Sigmoid colon (tissue), 7 donors: ENCODE measurements around the gene C1QTNF1. TPM values are rescaled to one million over a fixed set of nuclear protein-coding genes. Genes with fewer than 3 reads are reported as not detected.

Experiments used
- DNase-seq: peaks from one replicate; pipeline ENCODE4 v3.0.0-alpha.2; 2019
- H3K27ac ChIP-seq, 4 donors: fragments of 200-600 bp; sonication (generic); one replicate each; pipeline ENCODE4 v1.5.1; 2016 to 2019; ENCODE audit warnings: mild to moderate bottlenecking in 1 of 4
- H3K27me3 ChIP-seq, 3 donors: fragments of 200-600 bp; sonication (generic); one replicate each; pipeline ENCODE4 v1.5.1; 2019; ENCODE audit warnings: mild to moderate bottlenecking in 1 of 3
- H3K36me3 ChIP-seq, 4 donors: fragments of 200-600 bp; sonication (generic); one replicate each; pipeline ENCODE4 v1.5.1; 2016 to 2019
- H3K4me1 ChIP-seq, 4 donors: fragments of 200-600 bp; sonication (generic); one replicate each; pipeline ENCODE4 v1.5.1; 2017 to 2019
- H3K4me3 ChIP-seq, 4 donors: fragments of 200-600 bp; sonication (generic); one replicate each; pipeline ENCODE4 v1.5.1; 2017 to 2019; ENCODE audit warnings: mild to moderate bottlenecking in 2 of 4, moderate library complexity in 1 of 4
- H3K9me3 ChIP-seq, 4 donors: fragments of 200-600 bp in 3 of 4; sonication (generic) in 3 of 4; one replicate each; pipeline versions ENCODE4 v1.5.1 to v1.6.1; 2013 to 2019
- CTCF ChIP-seq, 4 experiments: fragments of 450-650 bp in 3 of 4; fragments of 200-600 bp in 1 of 4; IDR thresholded peaks; one replicate each; pipeline ENCODE4 v1.5.1; 2016 to 2019; ENCODE audit warnings: antibody characterized with exemption in 4 of 4, mild to moderate bottlenecking in 3 of 4, moderate library complexity in 2 of 4
- EP300 ChIP-seq, 4 donors: sonication (generic); formaldehyde crosslinking; IDR thresholded peaks; one replicate each; pipeline ENCODE4 v1.6.1; 2017; ENCODE audit warnings: antibody characterized with exemption in 4 of 4
- POLR2A ChIP-seq, 2 donors: fragments of 450-650 bp; IDR thresholded peaks; one replicate each; pipeline ENCODE4 v1.6.1; 2016; ENCODE audit warnings: antibody characterized with exemption in 2 of 2, mild to moderate bottlenecking in 2 of 2, moderate library complexity in 2 of 2
- POLR2AphosphoS5 ChIP-seq, 4 donors: sonication (generic); formaldehyde crosslinking; IDR thresholded peaks; one replicate each; pipeline ENCODE4 v1.6.1; 2017; ENCODE audit warnings: antibody characterized with exemption in 4 of 4
- whole genome bisulfite sequencing, 2 donors: extraction: QIAGEN DNeasy Blood & Tissue Kit; methylation state at CpG; one replicate each; pipeline ENCODE4 v1.1.7; 2013; 5-methylcytosine and 5-hydroxymethylcytosine counted together
- intact Hi-C: fragments of 100-400 bp; cut with DNase I; formaldehyde crosslinking; loops from one replicate; pipeline ENCODE4 v1.15.1; 2023
- polyA plus RNA-seq, 3 donors: library from polyadenylated mRNA; stranded (reverse); fragments of 200-250 nt; gene quantifications; one replicate each; pipeline ENCODE4 v1.2.3, GENCODE V29; 2013
- total RNA-seq, 4 donors: library from RNA; depleted of rRNA; stranded (reverse); fragments of >200 nt; gene quantifications; one replicate each; pipeline ENCODE4 v1.1.0, GENCODE V29; 2016
- donor health status: healthy with polysubstance abuse.
- donor health status: Bipolar disorder and iron deficiency.
- donor health status: healthy.

The C1QTNF1 gene
- total and polyA plus RNA-seq, 7 donors, result 1.4 to 34.6 (median 23.9) TPM

- no peak overlapping the region for H3K4me3 ChIP-seq
- no peak overlapping the region for H3K27ac ChIP-seq
- no peaks in the 10 kb centered on the region for H3K36me3 ChIP-seq
- TF ChIP-seq POLR2A (IDR thresholded peaks at IDR 0.05) (no peak), EP300 (IDR thresholded peaks at IDR 0.05) (no peak), CTCF (IDR thresholded peaks at IDR 0.05) (no peak), POLR2AphosphoS5 (IDR thresholded peaks at IDR 0.05) (no peak)
- intact Hi-C loops, result no loop called here
- no peak for DNase-seq
- 92 to 96% methylated on average over 5 of the region's 5 CpGs for WGBS, 2 donors
- no peaks in the 10 kb centered on the region for H3K4me1 ChIP-seq
- H3K9me3 ChIP-seq, result peaks cover 0 to 2% (median 0%) of the 10 kb centered on the region in 4 donors
- H3K27me3 ChIP-seq, result no peaks in the 10 kb centered on the region
Observed at GRCh38 chr17:79055197-79055596, 31.2 kb downstream of the C1QTNF1 start.

GRCh38 chr17:79057737-79058385 lies 33.9 kb downstream of the C1QTNF1 start:
- intact Hi-C loops, result no loop called here
- Histone ChIP-seq H3K27me3 (no peaks in the 10 kb centered on the region), H3K36me3 (no peaks in the 10 kb centered on the region), H3K9me3 (peaks cover 0 to 2% (median 0%) of the 10 kb centered on the region in 4 donors), H3K27ac (no peak overlapping the region), H3K4me3 (no peak overlapping the region), H3K4me1 (no peaks in the 10 kb centered on the region)
- DNase-seq, result peak; percentile 41
- TF ChIP-seq POLR2A (IDR thresholded peaks at IDR 0.05) (no peak), POLR2AphosphoS5 (IDR thresholded peaks at IDR 0.05) (no peak), CTCF (IDR thresholded peaks at IDR 0.05) (no peak), EP300 (IDR thresholded peaks at IDR 0.05) (no peak)
- 72 to 81% methylated on average over 10 of the region's 10 CpGs for WGBS, 2 donors

GRCh38 chr17:79062691-79063090 lies 38.7 kb downstream of the C1QTNF1 start:
- DNase-seq, result peak; percentile 4
- no peak overlapping the region for H3K4me3 ChIP-seq
- no peaks in the 10 kb centered on the region for H3K4me1 ChIP-seq
- no peak overlapping the region for H3K27ac ChIP-seq
- H3K27me3 ChIP-seq, result no peaks in the 10 kb centered on the region
- 50 to 79% methylated on average over 7 of the region's 7 CpGs for WGBS, 2 donors
- H3K9me3 ChIP-seq, result no peaks in the 10 kb centered on the region
- H3K36me3 ChIP-seq, result no peaks in the 10 kb centered on the region
- intact Hi-C loops, result no loop called here
- TF ChIP-seq POLR2AphosphoS5 (IDR thresholded peaks at IDR 0.05) (no peak), EP300 (IDR thresholded peaks at IDR 0.05) (no peak), CTCF (IDR thresholded peaks at IDR 0.05) (no peak), POLR2A (IDR thresholded peaks at IDR 0.05) (no peak)

- no peaks in the 10 kb centered on the region for H3K4me1 ChIP-seq
- TF ChIP-seq CTCF (IDR thresholded peaks at IDR 0.05) (no peak), EP300 (IDR thresholded peaks at IDR 0.05) (no peak), POLR2A (IDR thresholded peaks at IDR 0.05) (no peak), POLR2AphosphoS5 (IDR thresholded peaks at IDR 0.05) (no peak)
- no peaks in the 10 kb centered on the region for H3K27me3 ChIP-seq
- no peaks in the 10 kb centered on the region for H3K36me3 ChIP-seq
- 73 to 84% methylated on average over 4 of the region's 4 CpGs for WGBS, 2 donors
- intact Hi-C loops, result no loop called here
- no peak overlapping the region for H3K27ac ChIP-seq
- peak; percentile 9 for DNase-seq
- H3K4me3 ChIP-seq, result no peak overlapping the region
- no peaks in the 10 kb centered on the region for H3K9me3 ChIP-seq
Observed at GRCh38 chr17:79064026-79064425, 40.1 kb downstream of the C1QTNF1 start.
